GM10266 (cell line): ENCODE data around the gene DPM1.

Experiments used
- DNase-seq: peaks from one replicate; pipeline ENCODE4 v3.0.0; 2012; ENCODE audit errors: extremely low spot score
- CTCF ChIP-seq: IDR thresholded peaks from 2 replicates; pipeline ENCODE4 v1.5.1; 2012; ENCODE audit warnings: mild to moderate bottlenecking, low read depth; ENCODE audit not compliant: control insufficient read depth, insufficient read depth; ENCODE audit errors: missing control alignments

DPM1 gene

DNA sequence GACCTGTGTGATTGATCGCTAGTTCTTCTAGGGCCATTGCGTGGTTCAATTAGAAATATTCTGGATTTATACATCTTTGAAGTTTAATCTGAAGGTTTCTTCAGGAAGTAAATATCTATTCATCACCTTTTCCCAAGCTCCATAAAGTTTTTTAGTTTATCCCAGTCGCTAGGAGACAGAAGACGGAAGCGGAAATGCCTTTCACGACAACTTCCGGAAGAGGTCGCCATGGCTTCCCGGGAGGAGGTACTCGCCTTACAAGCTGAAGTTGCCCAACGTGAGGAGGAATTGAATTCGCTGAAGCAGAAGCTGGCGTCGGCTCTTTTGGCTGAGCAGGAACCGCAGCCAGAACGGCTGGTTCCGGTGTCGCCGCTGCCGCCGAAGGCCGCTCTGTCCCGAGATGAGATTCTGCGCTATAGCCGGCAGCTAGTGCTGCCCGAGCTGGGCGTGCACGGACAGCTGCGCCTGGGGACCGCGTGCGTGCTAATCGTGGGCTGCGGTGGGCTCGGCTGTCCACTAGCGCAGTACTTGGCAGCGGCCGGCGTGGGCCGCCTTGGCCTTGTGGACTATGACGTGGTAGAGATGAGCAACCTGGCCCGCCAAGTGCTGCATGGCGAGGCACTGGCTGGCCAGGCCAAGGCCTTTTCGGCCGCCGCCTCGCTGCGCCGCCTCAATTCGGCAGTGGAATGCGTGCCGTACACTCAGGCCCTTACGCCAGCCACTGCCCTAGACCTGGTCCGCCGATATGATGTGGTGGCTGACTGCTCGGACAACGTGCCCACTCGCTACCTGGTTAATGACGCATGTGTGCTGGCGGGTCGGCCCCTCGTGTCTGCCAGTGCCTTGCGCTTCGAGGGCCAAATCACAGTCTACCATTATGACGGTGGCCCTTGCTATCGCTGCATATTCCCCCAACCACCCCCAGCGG, 547 bp upstream of the DPM1 start, which contains the start of gene MOCS3:
Gene MOCS3 (plus strand): TSS at position 204 of the 928 bp plus-strand sequence. CDS start 25 bp downstream, at position 229.
- peak; percentile 80 for DNase-seq
- TF ChIP-seq CTCF = no peak

DNA sequence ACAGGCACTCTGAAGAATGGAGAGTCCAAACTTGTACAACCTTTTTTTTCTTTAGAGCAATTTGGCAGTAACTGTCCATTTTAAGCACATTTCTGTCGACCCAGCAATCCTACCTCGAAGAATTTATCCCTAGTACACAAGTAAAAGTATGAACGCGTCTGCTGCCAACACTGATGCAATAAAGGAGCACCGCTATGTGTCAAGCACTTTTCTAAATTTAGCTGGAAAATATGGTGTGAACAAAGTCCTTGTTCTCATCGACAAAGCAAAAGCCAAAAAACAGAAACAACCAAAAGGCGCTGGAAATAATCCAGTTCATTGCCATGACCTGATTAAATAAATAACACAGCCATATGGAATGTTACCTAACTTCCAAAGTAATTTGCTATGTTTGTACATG, 1.1 kb downstream of the DPM1 start:
- no peak for TF ChIP-seq CTCF
- DNase-seq = no peak

DNA sequence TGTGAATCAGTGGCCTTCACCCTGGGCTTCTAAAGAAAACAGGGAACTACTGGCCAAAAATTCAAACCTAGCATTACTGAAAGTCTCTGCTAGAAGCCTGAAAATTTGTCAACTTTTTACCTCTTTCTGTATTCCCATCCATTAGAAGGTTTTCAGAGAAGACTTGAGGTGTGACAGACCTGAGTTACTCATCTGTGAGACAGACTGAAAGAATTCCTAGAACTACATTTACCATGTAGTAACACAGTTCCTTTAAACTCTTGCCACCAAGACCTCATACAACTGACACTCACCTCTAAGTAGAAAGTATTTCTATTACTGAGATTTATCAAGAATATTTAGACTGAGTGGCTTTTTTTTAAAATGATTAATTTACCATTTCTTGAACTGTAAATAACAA, 4.5 kb downstream of the DPM1 start:
- DNase-seq = no peak
- no peak for TF ChIP-seq CTCF

- TF ChIP-seq CTCF = no peak
- DNase-seq = no peak
Measured at GRCh38 chr20:50953196-50953595, 5.1 kb downstream of the DPM1 start.

DNA sequence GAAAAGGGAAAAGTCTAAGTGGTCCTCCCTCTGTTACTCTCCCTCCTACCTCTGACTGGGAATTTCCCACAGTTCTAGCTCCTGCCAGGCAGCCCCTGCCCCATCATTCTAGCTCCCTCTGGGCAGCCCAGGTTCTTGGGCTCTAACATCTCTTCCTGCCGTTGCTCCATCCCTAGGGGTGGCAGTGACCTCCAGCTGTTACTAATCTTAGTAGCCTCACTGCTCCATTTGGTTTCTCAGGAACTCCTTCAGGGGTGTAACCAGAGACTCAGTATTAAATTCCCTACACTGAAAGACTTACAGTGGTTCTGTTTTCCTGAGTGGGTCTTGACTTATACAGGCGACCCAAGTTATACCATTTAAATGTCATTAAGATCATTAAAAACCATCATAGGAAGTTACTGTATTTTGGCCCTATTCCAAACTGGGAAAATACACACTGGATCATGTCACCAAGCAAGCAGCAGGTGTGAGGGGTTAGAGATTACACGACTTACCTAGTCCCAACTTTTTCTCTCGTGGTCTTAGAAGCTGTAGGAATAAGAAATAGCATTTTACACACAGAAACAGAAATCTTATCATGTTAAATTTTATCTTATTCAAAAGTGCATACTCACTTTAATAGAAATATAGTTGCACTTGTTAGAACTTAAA, 10.1 kb downstream of the DPM1 start:
- no peak for TF ChIP-seq CTCF
- no peak for DNase-seq

GRCh38 chr20:50943069-50943468, 15.3 kb downstream of the DPM1 start:
- TF ChIP-seq CTCF = no peak
- DNase-seq = no peak

- TF ChIP-seq CTCF = no peak
- DNase-seq = no peak
Measured at GRCh38 chr20:50933589-50933988, 24.7 kb downstream of the DPM1 start.
